GM03348 (cell line): ENCODE measurements around the gene DNAH6.
A peak's percentile ranks its signal among the peaks of the same experiment; 100 is the strongest.
"Not testable (repeated sequence)": the region's sequence is repeated elsewhere in the genome, so short reads cannot be mapped to it uniquely, and the experiment has no call there.

Experiments used
- DNase-seq: peaks from one replicate; pipeline ENCODE4 v3.0.0; 2012; ENCODE audit warnings: low spot score

The DNAH6 gene

GRCh38 chr2:84497285-84497684 lies 19.0 kb upstream of the DNAH6 start:
- no peak for DNase-seq

GRCh38 chr2:84498150-84498799 lies 18.0 kb upstream of the DNAH6 start:
- no peak for DNase-seq

GRCh38 chr2:84511024-84511423 lies 5.3 kb upstream of the DNAH6 start:
- DNase-seq = not testable (repeated sequence)

GRCh38 chr2:84515788-84516187 lies 510 bp upstream of the DNAH6 start:
- DNase-seq = no peak

DNA sequence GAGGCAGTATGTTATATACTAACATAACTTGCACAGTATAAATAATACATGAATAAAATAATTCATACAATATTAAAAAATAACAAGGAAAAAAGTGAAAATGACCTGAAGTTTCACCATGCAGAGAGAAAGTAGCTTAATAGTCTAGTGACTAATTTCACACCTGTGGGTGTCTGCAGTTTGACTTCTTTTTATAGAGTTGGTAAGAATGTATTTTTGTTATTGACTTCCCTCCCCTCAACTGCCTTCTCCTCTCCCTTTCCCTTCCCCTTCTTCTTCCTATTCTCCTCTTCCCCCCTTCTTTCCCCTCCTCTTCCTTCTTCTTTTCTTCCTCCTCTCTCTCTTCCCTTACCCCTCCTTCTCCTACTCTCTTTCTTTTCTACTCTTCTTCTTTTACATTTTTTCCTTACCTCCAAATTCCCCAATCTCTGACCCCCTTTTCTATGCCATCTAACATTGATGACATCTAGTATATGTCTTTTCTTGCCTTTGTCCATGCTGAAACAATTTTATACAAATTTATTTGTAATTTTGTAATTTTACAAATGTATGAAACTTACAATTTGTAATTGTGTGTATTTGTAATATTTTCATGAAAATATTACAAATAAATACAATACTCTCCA lies 3.1 kb downstream of the DNAH6 start:
- DNase-seq = no peak

DNA sequence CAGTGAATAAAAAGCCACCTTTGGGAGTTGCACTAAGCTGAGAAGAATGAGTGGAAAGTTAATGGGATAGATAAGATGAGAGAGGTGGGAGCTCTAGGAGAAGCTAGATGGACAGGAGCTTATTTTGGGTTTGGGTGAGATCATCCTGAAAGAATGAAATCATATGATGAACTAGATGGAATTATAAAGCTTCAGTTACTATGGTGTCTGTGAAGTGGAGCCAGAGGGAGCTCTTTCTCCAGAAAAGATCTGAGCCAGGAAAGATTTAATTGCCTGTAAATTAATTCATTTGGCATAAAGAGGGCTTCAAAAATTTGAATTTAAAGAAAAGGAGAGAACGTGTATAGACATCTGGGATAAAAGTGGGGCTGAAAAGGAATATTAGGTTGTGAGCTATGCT lies 10.3 kb downstream of the DNAH6 start:
- DNase-seq = peak; percentile 11

GRCh38 chr2:84527137-84528129 lies 11.1 kb downstream of the DNAH6 start:
- DNase-seq = no peak

DNA sequence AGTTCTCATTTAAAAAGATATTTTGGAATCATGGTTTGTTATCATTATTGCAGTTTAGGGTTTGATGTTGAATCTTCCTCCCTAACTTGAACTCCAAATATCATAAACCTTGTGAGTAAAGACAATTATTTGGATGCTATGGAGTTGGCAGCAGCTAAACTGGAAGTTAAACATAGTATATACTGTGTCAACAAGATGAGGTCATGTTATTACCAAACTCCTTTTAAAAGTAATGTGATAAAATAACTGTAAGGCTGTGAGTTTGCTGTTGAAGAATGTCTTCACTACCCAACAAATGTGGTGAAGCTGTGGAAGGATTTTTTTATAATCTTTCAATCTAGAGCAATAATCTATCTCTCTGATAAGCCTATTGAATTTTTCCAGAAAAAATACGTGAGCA lies 16.0 kb downstream of the DNAH6 start:
- no peak for DNase-seq

- no peak for DNase-seq
Measured at GRCh38 chr2:84534225-84534624, 17.9 kb downstream of the DNAH6 start.

DNA sequence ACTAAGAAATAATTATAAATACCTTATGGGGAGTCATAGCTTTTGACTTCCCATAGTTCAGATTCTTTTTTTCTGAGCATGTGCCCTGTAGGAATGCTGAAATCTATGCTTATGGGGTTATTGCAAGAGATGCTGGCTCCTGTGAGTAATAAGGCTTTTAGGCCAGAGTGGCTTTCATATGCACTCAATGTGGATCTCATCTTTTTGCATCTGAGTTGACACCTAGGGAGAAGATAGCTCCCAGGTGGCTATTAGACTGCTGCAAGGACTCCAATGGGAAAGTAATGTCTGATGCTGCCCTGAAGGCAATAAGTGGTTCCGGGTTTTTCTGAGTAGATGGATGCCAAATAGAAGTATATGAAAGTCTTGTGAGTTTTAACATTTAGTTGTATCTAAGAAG lies 21.0 kb downstream of the DNAH6 start:
- DNase-seq = no peak

GRCh38 chr2:84539729-84540128 lies 23.4 kb downstream of the DNAH6 start:
- no peak for DNase-seq

- no peak for DNase-seq
Measured at GRCh38 chr2:84545005-84545404, 28.7 kb downstream of the DNAH6 start.

- no peak for DNase-seq
Measured at GRCh38 chr2:84546551-84546950, 30.3 kb downstream of the DNAH6 start.

DNA sequence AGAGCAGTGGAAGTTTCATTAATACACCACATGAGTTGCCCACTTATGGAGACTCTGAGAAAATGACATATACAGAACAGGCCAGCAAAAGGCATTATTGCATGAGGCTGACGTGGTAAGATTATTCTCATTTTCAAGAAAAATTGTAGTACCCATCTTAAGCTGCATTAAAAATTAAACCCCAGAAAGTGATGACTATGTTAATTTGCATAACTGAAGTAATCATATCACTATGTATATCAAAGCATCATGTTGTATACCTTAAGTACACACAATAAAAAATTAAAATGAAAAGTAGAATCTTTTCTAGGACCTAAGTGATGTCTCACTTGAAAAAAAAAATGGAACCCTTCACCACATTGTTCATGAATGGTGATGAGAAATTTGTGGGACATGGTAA lies 32.0 kb downstream of the DNAH6 start:
- DNase-seq = no peak

DNA sequence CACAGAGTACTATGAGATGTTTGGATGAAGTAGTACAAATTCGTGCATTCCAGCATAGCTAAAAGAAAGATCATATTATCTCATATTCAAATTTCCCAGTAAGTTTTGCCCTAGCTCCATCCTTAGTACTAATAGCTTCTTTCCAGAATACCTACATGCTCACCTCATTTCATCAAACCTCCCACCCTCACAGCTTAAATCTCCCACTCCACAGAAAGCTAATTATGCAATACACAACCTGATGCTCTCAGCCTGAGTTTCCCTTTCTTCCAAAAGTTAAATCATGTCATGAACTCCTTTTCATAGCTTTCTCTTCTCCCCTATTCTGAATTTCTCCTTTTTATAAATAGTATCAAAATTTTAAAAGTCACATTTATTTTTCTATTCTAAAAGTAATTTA lies 34.6 kb downstream of the DNAH6 start:
- no peak for DNase-seq

DNA sequence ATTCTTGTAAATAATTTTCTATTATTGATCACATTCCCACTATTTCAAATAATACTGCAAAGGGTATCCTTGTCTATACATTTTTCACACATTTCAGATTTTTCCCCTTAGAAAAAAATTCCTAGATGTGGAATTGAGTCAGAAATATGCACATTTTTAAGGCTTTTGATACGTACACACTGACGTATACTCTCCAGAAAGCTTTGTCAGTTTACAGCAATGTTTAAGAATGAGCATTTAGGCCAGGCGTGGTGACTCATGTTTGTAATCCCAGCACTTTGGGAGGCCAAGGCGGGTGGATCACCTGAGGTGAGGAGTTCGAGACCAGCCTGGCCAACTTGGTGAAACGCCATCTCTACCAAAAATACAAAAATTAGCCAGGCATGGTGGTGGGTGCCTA lies 35.2 kb downstream of the DNAH6 start:
- not testable (repeated sequence) for DNase-seq

GRCh38 chr2:84556190-84556589 lies 39.9 kb downstream of the DNAH6 start:
- no peak for DNase-seq

- DNase-seq = no peak
Measured at GRCh38 chr2:84559838-84560237, 43.5 kb downstream of the DNAH6 start.

DNA sequence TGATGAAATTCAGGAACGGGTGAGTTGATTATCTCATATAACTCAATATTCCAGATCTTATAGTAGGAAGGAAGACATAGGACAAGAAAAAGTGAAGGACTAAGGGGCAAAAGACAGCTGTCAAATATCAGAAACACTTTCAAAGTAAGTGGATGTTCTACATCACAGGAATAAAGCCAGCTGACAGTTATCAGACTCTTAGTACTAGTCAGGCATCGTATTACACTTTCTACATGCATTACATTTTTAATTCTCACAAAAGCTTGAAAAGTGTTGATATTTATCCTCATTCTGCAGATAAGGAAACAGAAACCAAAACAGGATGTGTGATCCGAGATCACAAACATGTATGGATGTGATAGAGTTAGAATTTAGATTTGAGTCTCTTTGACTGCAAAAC lies 63.4 kb downstream of the DNAH6 start:
- DNase-seq = no peak

- DNase-seq = no peak
Measured at GRCh38 chr2:84603911-84604310, 87.6 kb downstream of the DNAH6 start.

GRCh38 chr2:84613082-84613481 lies 96.8 kb downstream of the DNAH6 start:
- no peak for DNase-seq

- no peak for DNase-seq
Measured at GRCh38 chr2:84619794-84620371, 103.6 kb downstream of the DNAH6 start.

DNA sequence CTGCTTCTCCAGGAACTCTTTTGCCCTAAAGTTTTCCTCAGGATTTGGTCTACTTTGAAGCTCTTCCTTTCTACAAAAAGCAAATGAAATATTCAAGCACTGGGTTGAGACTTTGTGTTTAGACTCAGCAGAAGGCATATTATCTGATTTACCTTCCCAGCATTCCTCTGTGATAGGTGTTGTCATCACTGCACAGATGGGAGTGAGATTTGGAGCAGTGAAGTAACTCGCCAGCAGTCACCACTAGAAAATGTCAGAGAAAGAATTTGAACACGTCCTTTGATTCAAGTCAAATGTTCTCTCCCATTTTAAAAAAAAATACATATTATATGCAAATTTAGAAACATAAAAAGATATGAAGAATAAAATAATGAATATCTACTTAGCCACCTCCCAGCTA lies 112.2 kb downstream of the DNAH6 start:
- DNase-seq = no peak
